IPS-15b (cell line): ENCODE results near the gene ISM1.

Experiments used
- H3K27me3 ChIP-seq: one replicate; pipeline ENCODE4 v1.6.1; 2013; ENCODE audit warnings: low read length; ENCODE audit not compliant: control insufficient read depth, insufficient read depth
- H3K36me3 ChIP-seq: one replicate; pipeline ENCODE4 v1.6.1; 2013; ENCODE audit warnings: low read length; ENCODE audit not compliant: control insufficient read depth, insufficient read depth
- H3K4me1 ChIP-seq: one replicate; pipeline ENCODE4 v1.6.1; 2013; ENCODE audit warnings: mild to moderate bottlenecking, low read length; ENCODE audit not compliant: control insufficient read depth, insufficient read depth
- H3K4me3 ChIP-seq: one replicate; pipeline ENCODE4 v1.5.1; 2013; ENCODE audit warnings: low read depth, low read length
- H3K9ac ChIP-seq: one replicate; pipeline ENCODE4 v1.6.1; 2013; ENCODE audit warnings: low read depth, mild to moderate bottlenecking, low read length
- H3K9me3 ChIP-seq: one replicate; pipeline ENCODE4 v1.6.1; 2013; ENCODE audit warnings: mild to moderate bottlenecking, low read length; ENCODE audit not compliant: control insufficient read depth, insufficient read depth

The ISM1 gene

DNA sequence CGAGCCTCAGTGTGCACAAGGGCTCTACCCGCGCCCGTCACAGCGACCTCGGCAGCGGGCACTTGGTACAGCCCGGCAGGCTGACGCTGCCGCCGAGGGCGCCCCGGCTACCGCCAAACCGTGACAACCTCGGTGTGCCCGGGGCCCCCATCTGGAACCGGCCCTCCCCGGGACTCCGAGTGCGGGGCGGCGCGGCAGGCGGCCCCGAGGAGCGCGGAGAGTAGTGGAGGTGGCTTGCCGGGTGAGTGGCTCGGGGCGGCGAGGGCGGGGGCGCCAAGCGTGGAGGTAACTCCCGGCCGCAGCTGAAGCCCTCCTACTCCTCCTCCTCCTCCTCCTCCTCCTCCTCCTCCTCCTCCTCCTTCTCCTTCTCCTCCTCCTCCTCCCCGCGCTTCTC lies at the start of gene ISM1:
Gene ISM1 (plus strand): TSS at position 371 of the 394 bp plus-strand sequence. CDS start 503 bp downstream, outside the sequence.
- no peaks in the 10 kb centered on the region for H3K9me3 ChIP-seq
- H3K27me3 ChIP-seq: peaks cover 58% of the 10 kb centered on the region
- no peak within 1 kb of the TSS for H3K9ac ChIP-seq
- H3K4me3 ChIP-seq: peak within 1 kb of the TSS; percentile 76
- no peaks in the 10 kb centered on the region for H3K36me3 ChIP-seq
- peaks cover 4% of the 10 kb centered on the region for H3K4me1 ChIP-seq

DNA sequence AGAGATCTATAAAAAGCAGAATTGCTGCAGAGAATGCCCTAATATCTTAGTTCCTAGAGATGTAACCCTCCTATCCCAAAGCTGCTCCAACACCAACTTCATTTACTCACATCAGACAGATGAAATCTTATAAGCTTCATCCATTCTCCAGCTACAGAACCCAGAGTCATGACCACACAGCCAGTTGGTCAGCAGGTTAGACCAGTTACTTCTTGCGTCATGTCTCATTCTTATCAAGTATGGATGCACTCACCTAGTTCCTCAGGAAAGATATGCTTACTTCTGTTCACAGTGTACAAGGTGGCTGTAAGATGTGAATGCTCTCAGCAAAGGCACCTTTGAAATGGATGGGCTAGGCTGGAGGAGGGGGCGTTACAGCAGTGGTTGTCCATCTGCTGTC lies 47.9 kb upstream of the ISM1 start:
- Histone ChIP-seq H3K27me3 (no peaks in the 10 kb centered on the region), H3K4me1 (no peaks in the 10 kb centered on the region), H3K9me3 (no peaks in the 10 kb centered on the region), H3K4me3 (no peak overlapping the region), H3K9ac (no peak overlapping the region), H3K36me3 (no peaks in the 10 kb centered on the region)

DNA sequence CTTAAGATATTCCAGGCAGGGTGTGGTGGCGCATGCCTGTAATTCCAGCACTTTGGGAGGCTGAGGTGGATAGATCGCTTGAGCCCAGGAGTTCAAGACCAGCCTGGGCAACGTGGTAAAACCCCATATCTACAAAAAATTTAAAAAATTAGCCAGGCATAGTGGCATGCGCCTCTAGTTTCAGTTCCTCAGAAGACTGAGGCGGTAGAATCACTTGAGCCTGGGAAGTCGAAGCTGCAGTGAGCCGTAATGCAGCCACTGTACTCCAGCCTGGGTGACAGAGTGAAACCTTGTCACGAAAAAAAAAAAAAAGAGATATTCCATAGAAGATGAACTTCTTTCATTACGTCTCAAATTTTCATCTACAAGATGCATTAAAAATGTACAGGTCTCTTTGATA lies 46.7 kb upstream of the ISM1 start:
- Histone ChIP-seq H3K4me1 (no peaks in the 10 kb centered on the region), H3K36me3 (no peaks in the 10 kb centered on the region), H3K4me3 (no peak overlapping the region), H3K27me3 (no peaks in the 10 kb centered on the region), H3K9me3 (no peaks in the 10 kb centered on the region), H3K9ac (no peak overlapping the region)

DNA sequence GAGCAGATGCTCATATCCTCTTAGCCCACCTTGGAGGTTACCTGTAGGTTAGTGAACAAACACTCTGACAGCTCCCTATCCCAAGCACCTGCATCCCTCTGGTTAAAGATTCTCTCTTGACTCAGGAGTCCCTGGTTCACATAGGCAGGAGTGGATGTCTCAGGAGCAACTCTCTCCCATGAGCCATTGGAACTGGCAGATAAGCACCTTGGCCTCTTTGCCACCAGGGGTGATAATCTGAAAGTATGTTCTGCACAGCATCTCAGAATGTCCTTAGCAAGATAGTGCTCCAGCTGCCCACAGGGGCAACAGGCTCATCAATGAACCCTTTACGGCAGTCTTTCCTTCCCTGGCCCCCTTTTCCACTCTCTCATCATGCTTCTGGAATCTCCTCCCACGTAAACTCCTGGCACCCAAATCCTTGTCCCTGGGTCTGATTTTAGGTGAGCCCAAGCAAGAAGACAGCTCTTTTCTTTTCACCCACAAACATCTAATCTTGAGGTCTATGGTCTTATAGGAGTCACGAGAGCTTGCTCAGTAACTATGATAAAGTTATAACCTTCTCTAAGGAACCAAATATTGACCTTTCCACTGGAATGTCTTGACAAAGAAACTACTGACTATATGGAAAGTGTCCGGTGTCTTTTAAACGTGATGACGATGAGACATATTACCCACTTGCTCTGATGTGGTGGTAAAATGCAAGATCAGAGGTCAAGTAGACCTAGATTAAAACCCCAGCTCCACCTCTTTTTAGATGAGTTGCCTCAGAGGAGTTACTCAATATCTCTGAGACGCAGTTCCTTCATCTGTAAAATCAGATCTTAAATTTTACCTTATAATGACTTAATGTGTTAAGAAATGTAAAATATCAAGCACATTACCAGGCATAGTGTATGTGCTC lies 39.8 kb upstream of the ISM1 start:
- Histone ChIP-seq H3K27me3 (no peaks in the 10 kb centered on the region), H3K9me3 (no peaks in the 10 kb centered on the region), H3K4me3 (no peak overlapping the region), H3K4me1 (peaks cover 8% of the 10 kb centered on the region), H3K36me3 (no peaks in the 10 kb centered on the region), H3K9ac (no peak overlapping the region)

DNA sequence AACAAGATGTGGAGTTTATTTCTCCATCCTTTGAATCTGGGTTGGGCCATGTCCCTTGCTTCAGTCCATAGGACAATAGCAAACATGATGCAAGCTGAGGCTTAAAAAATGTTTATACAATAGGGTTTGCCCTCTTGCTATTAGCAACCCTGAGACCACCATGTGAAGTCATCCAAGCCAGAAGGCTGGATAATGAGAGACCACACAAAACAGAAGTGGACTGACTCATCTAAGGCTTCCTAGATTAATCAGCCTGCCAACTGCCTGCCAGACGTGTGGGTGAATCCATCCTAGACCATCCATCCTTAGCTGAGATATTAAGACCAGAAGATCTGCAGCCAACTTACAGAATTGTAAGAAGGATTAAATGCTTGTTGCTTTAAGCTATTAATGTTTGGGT lies 38.1 kb upstream of the ISM1 start:
- H3K4me1 ChIP-seq: peaks cover 17% of the 10 kb centered on the region
- no peaks in the 10 kb centered on the region for H3K27me3 ChIP-seq

DNA sequence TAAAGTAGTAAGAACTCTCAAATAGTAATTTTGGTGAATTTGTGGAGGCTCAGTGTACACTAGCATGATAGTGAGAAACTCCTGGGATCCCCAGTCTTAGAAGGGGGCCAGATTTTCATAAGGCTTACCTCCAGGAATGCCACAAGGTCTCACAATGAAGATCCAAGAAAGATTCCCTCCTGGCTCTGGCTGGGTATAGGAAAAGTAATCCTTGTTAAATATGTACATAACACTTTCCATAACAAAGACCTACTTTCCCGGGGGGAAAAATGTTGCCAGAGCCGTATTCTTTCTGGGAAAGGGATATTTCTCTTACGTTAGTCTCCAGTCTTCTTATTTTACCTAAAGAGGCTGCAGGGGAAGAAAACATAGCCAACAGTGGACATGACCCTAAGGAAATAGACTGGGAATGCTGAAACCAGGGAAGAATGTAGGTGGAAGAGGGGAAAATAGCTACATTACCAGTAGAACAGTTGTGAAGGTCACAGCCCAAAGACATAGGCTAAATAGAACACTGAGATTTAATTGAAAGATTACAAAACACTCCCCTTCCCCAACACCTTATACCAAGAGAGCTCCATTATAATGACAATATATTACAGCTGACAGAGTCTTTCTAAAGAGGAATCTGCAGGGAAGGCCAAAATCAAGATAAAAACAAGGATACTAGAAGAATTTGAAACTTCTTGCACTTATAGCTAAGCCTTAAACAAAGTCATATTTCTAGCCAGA lies 34.9 kb upstream of the ISM1 start:
- Histone ChIP-seq H3K4me1 (peaks cover 18% of the 10 kb centered on the region), H3K9ac (peak overlapping the region; percentile 9), H3K36me3 (no peaks in the 10 kb centered on the region), H3K4me3 (peak overlapping the region; percentile 19), H3K27me3 (no peaks in the 10 kb centered on the region), H3K9me3 (no peaks in the 10 kb centered on the region)

More for the DNA sequence above, 38.1 kb upstream of the ISM1 start:
- H3K36me3 ChIP-seq: no peaks in the 10 kb centered on the region
- H3K4me3 ChIP-seq: no peak overlapping the region
- H3K9ac ChIP-seq: no peak overlapping the region
- no peaks in the 10 kb centered on the region for H3K9me3 ChIP-seq

DNA sequence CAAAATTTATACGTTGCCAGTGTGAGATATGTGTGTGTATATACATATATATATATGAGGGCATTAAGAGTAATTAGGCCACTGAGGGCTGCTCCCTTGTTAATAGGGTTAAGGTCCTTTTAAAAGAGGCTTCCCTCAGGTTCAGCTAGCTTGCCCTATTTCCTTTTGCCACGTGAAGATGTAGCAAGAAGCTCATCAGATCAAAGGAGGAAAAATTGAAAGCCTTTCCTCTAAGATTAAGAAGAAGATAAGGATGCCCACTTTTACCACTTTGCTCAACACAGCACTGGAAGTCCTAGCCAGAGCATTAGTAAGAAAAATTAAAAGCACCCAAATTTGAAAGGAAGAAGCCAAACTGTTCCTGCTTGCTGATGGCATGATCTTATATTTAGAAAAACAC lies 33.2 kb upstream of the ISM1 start:
- no peak overlapping the region for H3K9ac ChIP-seq
- H3K4me3 ChIP-seq: no peak overlapping the region
- H3K27me3 ChIP-seq: no peaks in the 10 kb centered on the region
- H3K4me1 ChIP-seq: peaks cover 18% of the 10 kb centered on the region
- H3K9me3 ChIP-seq: no peaks in the 10 kb centered on the region
- no peaks in the 10 kb centered on the region for H3K36me3 ChIP-seq

DNA sequence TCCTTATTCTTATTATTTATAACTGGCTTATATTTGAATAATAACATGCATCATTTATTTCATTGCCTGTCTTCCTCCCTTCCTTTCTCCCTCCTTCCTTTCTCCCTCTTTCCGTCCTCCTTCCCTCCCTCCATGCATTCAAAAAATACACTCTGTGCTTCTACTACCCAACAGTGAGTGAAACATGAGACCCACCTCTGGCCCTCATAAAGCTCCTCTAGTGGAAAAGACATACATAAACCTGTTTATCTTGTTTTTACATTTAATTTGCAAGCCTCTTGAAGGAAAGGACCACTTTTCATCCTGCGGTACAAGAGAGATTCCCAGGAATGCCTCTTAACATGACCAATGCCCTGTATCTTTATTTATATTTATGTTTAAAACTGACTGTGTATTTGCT lies 21.8 kb upstream of the ISM1 start:
- H3K4me1 ChIP-seq: peaks cover 8% of the 10 kb centered on the region
- no peaks in the 10 kb centered on the region for H3K9me3 ChIP-seq
- H3K27me3 ChIP-seq: no peaks in the 10 kb centered on the region
- H3K4me3 ChIP-seq: no peak overlapping the region
- no peak overlapping the region for H3K9ac ChIP-seq
- H3K36me3 ChIP-seq: no peaks in the 10 kb centered on the region

DNA sequence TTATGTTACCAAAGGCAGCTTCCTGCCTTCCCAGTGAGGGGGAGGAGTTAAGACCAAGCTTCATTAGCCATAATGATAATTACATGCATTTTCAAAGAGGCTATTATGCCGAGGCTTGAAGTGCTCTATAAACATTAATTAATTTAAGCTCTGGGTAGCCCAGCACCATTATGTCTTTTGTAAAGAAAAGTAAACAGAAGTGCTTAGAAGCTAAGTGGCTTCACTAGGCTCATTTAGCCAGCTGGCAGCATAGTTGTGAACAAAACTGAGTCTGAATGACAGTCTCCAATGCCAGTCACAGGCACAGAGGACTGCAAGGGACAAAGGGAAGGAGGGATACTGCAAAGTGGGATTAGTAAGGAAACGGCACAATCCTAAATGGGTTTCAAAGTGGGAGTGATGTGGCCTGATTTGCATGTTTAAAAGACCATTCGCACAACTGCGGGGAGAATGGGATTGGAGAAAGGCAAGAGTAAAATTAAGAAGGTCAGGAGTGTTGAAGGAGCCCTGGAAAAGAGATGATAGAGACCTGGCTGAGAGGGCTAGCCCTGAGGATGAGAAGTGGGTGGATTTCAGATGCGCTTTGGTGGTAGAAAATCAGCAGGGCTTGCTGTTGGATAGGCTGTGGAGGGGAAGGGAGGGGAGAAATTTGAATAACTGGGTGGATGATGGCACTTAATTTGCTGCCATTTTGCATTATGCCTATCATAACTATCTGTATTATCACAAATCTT lies 20.1 kb upstream of the ISM1 start:
- H3K36me3 ChIP-seq: no peaks in the 10 kb centered on the region
- no peaks in the 10 kb centered on the region for H3K27me3 ChIP-seq
- no peak overlapping the region for H3K4me3 ChIP-seq
- H3K9me3 ChIP-seq: no peaks in the 10 kb centered on the region
- H3K4me1 ChIP-seq: peaks cover 8% of the 10 kb centered on the region
- H3K9ac ChIP-seq: no peak overlapping the region

DNA sequence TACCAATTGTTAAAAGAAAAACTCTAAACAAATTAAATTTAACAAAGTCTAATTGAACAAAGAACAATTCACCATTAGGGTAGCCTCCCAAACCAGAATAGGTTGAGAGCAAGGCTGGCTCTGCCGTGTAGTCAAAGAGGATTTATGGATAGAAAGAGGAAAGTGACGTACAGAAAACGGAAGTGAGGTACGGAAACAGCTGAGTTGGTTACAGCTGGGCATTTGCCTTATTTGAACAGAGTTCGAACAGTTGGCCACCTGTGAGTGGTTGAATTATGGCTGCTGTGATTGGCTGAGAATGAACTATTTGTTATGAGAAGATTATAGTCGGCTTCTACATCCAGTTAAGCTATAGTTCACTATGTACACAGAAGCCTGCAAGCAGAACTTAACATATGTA lies 18.5 kb upstream of the ISM1 start:
- Histone ChIP-seq H3K9ac (no peak overlapping the region), H3K27me3 (no peaks in the 10 kb centered on the region), H3K9me3 (no peaks in the 10 kb centered on the region), H3K4me3 (no peak overlapping the region), H3K4me1 (peaks cover 8% of the 10 kb centered on the region), H3K36me3 (no peaks in the 10 kb centered on the region)

DNA sequence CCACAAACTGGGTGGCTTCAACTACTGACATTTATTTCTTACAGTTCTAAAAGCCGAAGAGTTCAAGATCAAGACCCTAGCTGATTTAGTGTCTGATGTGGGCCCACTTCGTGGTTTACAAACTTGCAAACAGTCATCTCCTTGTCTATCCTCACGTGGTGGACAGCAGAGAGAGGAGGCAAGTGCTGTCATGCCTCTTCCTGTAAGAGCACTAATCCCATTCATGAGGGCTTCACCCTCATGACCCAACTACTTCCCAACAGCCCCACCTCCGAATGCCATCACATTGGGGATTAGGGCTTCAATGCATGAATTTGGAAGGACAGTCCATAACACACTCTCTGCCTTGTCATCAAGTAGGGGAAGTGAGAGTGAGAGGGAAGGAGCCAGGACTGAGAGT lies 15.6 kb upstream of the ISM1 start:
- Histone ChIP-seq H3K4me3 (no peak overlapping the region), H3K27me3 (no peaks in the 10 kb centered on the region), H3K9ac (no peak overlapping the region), H3K9me3 (no peaks in the 10 kb centered on the region), H3K36me3 (no peaks in the 10 kb centered on the region), H3K4me1 (peaks cover 2% of the 10 kb centered on the region)
